Spinal cord (tissue), 10 donors: ENCODE data around the gene ADAT2. TPM values are rescaled to one million over a fixed set of nuclear protein-coding genes. Genes with fewer than 3 reads are reported as not detected.

Experiments
- DNase-seq, 6 donors: peaks; one replicate each; pipeline versions ENCODE4 v3.0.0 to v3.0.0-alpha.2; 2013 to 2015; ENCODE audit warnings: low spot score in 6 of 6, low read depth in 4 of 6
- H3K27ac ChIP-seq: one replicate; pipeline ENCODE4 v1.5.1; 2013; ENCODE audit warnings: low read depth, low read length, control low read depth
- H3K27me3 ChIP-seq: one replicate; pipeline ENCODE4 v1.6.1; 2013; ENCODE audit warnings: low read length; ENCODE audit not compliant: control insufficient read depth, insufficient read depth
- H3K36me3 ChIP-seq: one replicate; pipeline ENCODE4 v1.6.1; 2013; ENCODE audit warnings: low read length; ENCODE audit not compliant: control insufficient read depth, insufficient read depth
- H3K4me1 ChIP-seq: one replicate; pipeline ENCODE4 v1.6.1; 2013; ENCODE audit warnings: low read length; ENCODE audit not compliant: control insufficient read depth, insufficient read depth
- H3K4me3 ChIP-seq: one replicate; pipeline ENCODE4 v1.5.1; 2013; ENCODE audit warnings: low read depth, low read length, control low read depth
- H3K9me3 ChIP-seq: one replicate; pipeline ENCODE4 v1.6.1; 2013; ENCODE audit warnings: low read length; ENCODE audit not compliant: control insufficient read depth, insufficient read depth
- WGBS: methylation state at CpG from one replicate; pipeline ENCODE4 v1.1.5; 2013; ENCODE audit warnings: missing lambda C conversion rate; ENCODE audit not compliant: insufficient coverage; 5-methylcytosine and 5-hydroxymethylcytosine counted together
- polyA plus RNA-seq, 2 donors: library from polyadenylated mRNA; unstranded; fragments of 120-200 nt; gene quantifications; one replicate each; pipeline ENCODE4 v1.2.1, GENCODE V29; 2013; ENCODE audit not compliant: insufficient read length in 2 of 2
- total RNA-seq, 2 donors: library from RNA; depleted of rRNA in 1 of 2; stranded (reverse); fragments of 120-200 nt in 1 of 2; fragments of >200 nt in 1 of 2; gene quantifications; one replicate each; pipeline versions ENCODE4 v1.2.3 to v1.2.4, GENCODE V29; 2013 to 2014
- donor health status: healthy.

The ADAT2 gene
- total and polyA plus RNA-seq, 4 donors = 4.6 to 7.1 (median 5.5) TPM

DNA sequence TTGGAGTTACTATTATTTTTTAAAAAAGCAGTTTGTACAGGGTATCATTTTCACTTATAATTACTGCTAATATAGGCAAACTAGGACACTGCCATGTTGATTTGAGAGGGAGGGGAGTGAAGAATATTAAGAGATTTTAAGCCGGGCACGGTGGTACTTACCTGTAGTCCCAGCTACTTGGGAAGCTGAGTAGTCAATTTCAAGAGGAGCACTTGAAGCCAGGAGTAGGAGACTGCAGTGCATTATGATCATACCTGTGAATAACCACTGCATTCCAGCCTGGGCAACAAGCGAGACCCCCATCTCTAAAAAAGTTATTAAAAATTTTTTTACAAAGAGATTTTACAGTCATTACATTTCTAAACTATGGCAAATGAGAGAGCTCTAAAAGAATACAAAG is 35.7 kb downstream of the ADAT2 start:
- H3K4me3 ChIP-seq = no peak overlapping the region
- H3K36me3 ChIP-seq = no peaks in the 10 kb centered on the region
- no peaks in the 10 kb centered on the region for H3K4me1 ChIP-seq
- 100% methylated on average over 2 of the region's 3 CpGs for WGBS
- no peaks in the 10 kb centered on the region for H3K27me3 ChIP-seq
- no peak for DNase-seq
- H3K27ac ChIP-seq = no peak overlapping the region
- H3K9me3 ChIP-seq = no peaks in the 10 kb centered on the region

- WGBS = no CpG with 5 or more reads among the region's 1 CpG
- Histone ChIP-seq H3K36me3 (no peaks in the 10 kb centered on the region), H3K27ac (no peak overlapping the region), H3K9me3 (peaks cover 2% of the 10 kb centered on the region), H3K4me1 (no peaks in the 10 kb centered on the region), H3K27me3 (no peaks in the 10 kb centered on the region), H3K4me3 (no peak overlapping the region)
- no peak for DNase-seq
These were observed 39.6 kb downstream of the ADAT2 start for GRCh38 chr6:143410859-143411270.

DNA sequence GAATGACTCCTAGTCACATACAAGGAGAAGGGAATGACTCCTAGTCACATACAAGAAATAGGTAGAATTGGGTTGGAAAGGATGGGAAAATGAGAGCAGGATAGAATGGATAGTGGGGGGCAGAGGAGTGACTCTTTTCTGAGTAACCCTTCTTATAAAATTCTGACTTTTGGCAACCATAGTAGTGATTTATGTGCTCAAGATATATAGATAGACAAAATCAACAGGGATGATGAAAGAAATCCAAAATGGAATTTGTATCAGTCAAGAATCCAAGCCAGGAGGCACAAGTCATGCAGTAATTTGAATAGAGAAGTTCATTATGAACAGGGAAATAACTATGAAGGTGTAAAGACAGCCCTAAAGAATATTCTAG is 41.7 kb downstream of the ADAT2 start:
- H3K27ac ChIP-seq = no peak overlapping the region
- no peaks in the 10 kb centered on the region for H3K36me3 ChIP-seq
- H3K4me3 ChIP-seq = no peak overlapping the region
- peaks cover 2% of the 10 kb centered on the region for H3K9me3 ChIP-seq
- no peaks in the 10 kb centered on the region for H3K27me3 ChIP-seq
- no peak for DNase-seq
- H3K4me1 ChIP-seq = no peaks in the 10 kb centered on the region

- H3K36me3 ChIP-seq = no peaks in the 10 kb centered on the region
- peaks cover 2% of the 10 kb centered on the region for H3K9me3 ChIP-seq
- no peaks in the 10 kb centered on the region for H3K27me3 ChIP-seq
- no peak overlapping the region for H3K4me3 ChIP-seq
- no peak overlapping the region for H3K27ac ChIP-seq
- H3K4me1 ChIP-seq = no peaks in the 10 kb centered on the region
- no peak for DNase-seq
These were observed 42.2 kb downstream of the ADAT2 start for GRCh38 chr6:143408151-143408786.

DNA sequence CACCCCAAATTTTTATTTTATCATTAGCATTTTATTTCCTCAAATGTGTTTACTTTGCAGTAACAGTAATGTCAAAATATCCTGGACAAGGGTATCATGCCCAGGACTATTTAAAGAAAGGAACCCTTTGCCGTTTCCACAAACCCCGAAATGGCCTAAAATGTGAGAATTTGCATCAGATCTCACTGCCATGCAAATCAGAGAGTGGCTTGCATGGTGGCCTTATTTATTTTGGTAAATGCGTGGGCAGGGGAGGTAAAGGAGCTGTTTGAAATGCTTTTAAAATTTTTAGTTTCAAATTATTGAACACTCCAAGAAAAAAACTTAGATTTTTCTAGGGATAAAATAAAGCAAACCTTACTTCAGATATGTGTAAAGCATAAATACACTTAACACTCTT is 43.8 kb downstream of the ADAT2 start:
- H3K4me1 ChIP-seq = peaks cover under 1% of the 10 kb centered on the region
- peaks cover 2% of the 10 kb centered on the region for H3K9me3 ChIP-seq
- no peak overlapping the region for H3K4me3 ChIP-seq
- WGBS = 80% methylated on average over 1 of the region's 3 CpGs
- no peaks in the 10 kb centered on the region for H3K27me3 ChIP-seq
- H3K27ac ChIP-seq = no peak overlapping the region
- H3K36me3 ChIP-seq = no peaks in the 10 kb centered on the region
- no peak for DNase-seq

- DNase-seq = no peak
- Histone ChIP-seq H3K36me3 (no peaks in the 10 kb centered on the region), H3K27ac (no peak overlapping the region), H3K4me1 (peaks cover 4% of the 10 kb centered on the region), H3K9me3 (peaks cover 2% of the 10 kb centered on the region), H3K27me3 (no peaks in the 10 kb centered on the region), H3K4me3 (no peak overlapping the region)
- WGBS = 76% methylated on average over 4 of the region's 9 CpGs
These were observed 44.9 kb downstream of the ADAT2 start for GRCh38 chr6:143405373-143406154.

- WGBS = 100% methylated on average over 2 of the region's 7 CpGs
- no peak overlapping the region for H3K4me3 ChIP-seq
- no peaks in the 10 kb centered on the region for H3K36me3 ChIP-seq
- H3K27ac ChIP-seq = no peak overlapping the region
- no peak for DNase-seq
- H3K27me3 ChIP-seq = no peaks in the 10 kb centered on the region
- H3K4me1 ChIP-seq = peaks cover 4% of the 10 kb centered on the region
- no peaks in the 10 kb centered on the region for H3K9me3 ChIP-seq
These were observed 47.7 kb downstream of the ADAT2 start for GRCh38 chr6:143402721-143403336.

GRCh38 chr6:143401636-143402370 is 48.7 kb downstream of the ADAT2 start:
- Histone ChIP-seq H3K4me1 (peaks cover 4% of the 10 kb centered on the region), H3K27ac (no peak overlapping the region), H3K36me3 (no peaks in the 10 kb centered on the region), H3K27me3 (no peaks in the 10 kb centered on the region), H3K4me3 (no peak overlapping the region), H3K9me3 (no peaks in the 10 kb centered on the region)
- no peak for DNase-seq
- WGBS = no CpG with 5 or more reads among the region's 5 CpGs

DNA sequence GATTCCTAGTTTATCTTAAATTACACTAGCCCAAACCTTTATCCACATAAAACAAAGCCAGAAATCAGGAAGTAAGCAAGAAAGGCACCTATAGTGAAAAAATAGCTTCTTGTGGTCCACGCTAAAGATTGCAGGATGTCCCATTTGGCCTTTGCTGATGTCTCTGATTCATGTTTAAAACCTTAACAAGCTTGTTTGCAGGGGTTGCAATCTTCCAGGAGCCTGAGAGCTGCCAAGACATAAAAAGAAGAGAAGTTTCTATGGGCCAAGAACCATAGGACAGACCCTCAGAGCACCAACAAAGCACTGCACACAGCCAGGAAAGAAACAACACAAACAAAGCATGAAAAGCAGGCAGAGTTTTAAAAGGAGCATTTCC is 49.4 kb downstream of the ADAT2 start:
- Histone ChIP-seq H3K27me3 (no peaks in the 10 kb centered on the region), H3K27ac (peak overlapping the region; percentile 12), H3K4me3 (no peak overlapping the region), H3K9me3 (no peaks in the 10 kb centered on the region), H3K4me1 (peaks cover 4% of the 10 kb centered on the region), H3K36me3 (no peaks in the 10 kb centered on the region)
- peak in 1 of 6 donors; percentile 54 for DNase-seq
- WGBS = 33% methylated on average over 1 of the region's 1 CpG
